HG02763 (cell line): ENCODE measurements around the gene LSM7.

ENCODE experiments used
- ATAC-seq: cut with Tn5 transposase; IDR thresholded peaks from one replicate; pipeline ENCODE4 v1.9.1; 2021; ENCODE audit warnings: mild to moderate bottlenecking, moderate library complexity; ENCODE audit not compliant: unreplicated experiment

LSM7 gene

GRCh38 chr19:2305452-2306280 lies 22.7 kb downstream of the LSM7 start:
- no peak for ATAC-seq

DNA sequence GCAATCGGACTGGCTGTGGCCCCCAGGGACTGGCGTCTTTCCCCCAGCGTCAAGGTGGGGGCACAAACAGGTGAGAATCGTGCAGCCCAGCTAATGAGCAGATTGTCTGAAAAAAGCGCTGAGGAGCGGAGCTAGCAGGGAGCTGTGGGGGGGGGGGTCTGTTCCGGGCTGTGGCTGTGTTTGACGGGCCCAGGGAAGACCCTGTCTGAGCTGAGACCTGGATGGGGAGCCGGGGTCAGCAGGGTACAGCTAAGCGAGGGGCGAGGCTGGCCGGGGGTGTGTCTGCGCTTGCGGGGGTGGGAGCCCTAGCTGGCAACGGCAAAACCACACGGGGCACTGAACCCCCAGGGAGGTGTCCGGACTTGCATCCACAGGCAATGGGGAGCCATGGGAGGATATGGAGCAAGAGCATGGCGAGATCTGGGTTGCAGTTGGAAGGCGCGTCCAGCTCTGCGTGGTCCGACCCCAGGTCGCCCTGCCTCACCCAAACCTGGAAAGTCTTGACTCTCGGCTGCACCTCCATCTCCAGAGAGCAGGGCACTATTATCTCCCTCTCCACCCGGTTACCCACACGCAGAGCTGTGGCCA lies 25.1 kb downstream of the LSM7 start:
- no peak for ATAC-seq

DNA sequence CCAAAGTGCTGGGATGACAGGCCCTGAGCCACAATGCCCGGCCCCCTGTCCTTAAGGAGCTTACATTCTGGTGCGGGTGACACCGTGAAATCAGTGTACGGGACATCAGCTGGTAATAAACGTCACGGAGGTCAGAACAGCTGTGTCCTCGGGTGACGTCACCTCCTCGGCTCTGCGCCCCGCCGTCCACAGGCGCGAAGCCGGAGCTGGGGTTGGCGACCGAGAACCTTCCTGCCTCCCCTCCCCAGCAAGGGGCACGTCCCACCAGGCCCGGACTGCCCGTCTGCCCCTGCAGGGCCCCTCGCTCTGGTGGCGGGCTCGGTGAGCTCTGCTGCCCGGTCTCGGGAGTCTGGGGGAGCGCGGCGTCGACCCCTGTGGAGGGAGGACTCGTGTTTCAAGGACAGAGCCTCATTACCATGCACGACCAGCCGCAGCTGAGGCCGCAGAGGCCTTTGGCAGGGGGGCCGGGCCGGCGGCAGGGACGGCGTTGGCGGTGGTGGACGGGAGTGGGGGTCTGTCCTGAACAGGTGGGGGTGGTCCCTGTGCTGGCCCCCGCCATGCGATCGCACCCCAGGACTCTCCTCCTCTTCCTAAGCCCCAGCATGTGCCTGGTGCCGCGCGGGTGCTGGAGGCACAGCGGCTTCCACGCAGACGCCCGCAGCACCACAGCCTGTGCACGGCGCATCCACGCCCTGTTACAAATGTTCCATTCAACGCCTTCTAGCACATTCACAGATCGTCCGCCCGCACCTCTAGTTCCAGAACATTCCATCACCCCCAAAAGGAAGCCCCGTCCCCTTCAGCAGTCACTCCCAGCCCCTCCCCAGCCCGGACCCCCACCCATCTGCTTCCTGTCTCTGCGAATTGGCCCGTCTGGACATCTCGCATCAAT lies 25.8 kb downstream of the LSM7 start:
- no peak for ATAC-seq

DNA sequence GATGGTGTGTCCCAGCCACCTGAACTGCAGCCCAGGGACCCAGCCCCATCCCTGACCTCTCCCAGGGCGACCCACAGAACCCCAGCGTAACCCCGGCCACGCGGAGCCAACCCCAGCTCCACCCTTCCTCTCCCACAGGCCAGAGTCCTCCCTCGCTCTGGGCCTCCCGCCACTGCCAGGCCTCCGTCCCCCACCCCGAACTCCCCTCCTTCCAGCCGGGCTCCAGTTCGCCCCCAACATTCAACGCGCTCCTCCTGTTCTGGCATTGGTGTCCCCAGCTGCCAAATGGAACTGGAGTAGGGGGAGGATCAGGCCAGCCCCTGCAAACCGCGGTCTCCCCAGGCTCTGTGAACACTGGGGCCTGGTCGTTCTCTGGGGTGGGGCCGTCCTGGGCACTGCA lies 27.9 kb downstream of the LSM7 start:
- no peak for ATAC-seq

DNA sequence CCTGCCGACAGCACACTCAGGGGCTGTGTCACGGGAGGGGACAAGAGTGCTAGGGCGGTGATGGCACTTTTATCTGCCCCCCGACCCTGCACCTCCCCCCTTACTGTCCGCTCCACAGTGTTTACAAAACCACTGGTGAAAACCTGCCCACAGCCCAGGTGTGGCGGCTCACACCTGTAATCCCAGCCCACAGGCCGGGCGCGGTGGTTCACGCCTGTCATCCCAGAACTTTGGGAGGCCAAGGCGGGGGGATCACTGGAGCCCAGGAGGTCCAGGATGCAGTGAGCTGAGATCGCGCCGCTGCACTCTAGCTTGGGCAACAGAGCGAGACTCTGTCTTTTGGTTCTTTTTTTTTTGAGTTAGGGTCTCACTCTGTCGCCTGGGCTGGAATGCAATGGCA lies 32.2 kb downstream of the LSM7 start:
- no peak for ATAC-seq

DNA sequence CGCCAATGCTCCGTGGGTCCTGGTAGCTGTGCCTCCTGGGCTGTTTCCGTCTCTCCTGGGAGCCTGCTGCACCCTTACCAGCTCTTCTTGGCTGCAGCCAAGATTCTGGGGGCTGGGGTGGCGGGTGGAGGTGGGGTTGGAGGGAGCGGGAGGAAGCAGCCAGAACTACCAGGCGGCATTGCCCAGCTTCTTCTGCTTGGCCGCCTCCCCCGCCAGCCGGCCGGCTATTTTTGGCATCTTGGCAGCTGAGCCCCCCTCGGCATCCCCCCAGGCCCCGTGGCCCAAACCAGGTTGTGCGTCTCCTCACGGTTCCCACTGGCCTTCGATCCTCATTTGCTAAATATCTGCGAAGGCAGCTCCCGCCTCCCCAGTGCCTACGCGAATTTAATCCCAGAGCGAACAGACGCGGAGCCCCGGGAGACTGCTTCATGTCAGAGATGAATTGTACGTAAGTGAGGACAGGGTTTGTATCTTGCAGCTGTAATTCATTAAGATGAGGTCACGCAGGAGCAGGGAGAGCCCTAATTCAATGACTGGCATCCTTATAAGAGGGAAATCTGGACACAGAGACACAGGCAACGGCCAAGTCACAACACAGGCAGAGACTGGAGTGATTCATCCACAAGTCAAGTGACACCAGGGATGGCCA lies 33.6 kb downstream of the LSM7 start:
- ATAC-seq = no peak

DNA sequence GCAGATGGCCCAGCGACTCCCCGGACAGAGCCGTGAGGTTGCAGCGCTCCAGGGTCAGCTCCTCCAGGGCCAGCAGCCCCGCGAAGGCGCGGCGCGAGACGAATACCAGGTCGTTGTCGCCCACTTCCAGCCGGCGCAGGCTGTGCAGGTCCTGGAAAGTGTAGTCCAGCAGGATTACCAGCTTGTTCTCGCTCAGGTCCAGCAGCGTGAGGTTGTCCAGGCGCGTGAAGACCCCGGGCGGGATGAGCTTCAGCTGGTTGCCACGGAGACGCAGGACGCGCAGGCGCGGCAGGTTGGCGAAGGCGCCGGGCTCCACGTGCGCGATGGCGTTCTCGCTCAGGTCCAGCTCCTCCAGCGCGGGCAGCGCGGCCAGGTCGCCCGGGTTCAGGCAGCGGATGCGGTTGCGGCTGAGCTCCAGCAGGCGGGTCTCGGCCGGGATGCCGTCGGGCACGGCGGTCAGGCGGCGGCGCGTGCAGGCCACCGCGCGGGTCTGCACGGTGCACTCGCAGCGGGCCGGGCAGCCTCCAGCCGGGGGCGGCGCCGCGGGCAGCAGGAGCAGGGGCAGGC lies 37.1 kb downstream of the LSM7 start:
- no peak for ATAC-seq

GRCh38 chr19:2290441-2291184 lies 37.8 kb downstream of the LSM7 start:
- no peak for ATAC-seq

- no peak for ATAC-seq
Measured at GRCh38 chr19:2289714-2290435, 38.5 kb downstream of the LSM7 start.

GRCh38 chr19:2288818-2289713 lies 39.3 kb downstream of the LSM7 start:
- ATAC-seq = no peak

DNA sequence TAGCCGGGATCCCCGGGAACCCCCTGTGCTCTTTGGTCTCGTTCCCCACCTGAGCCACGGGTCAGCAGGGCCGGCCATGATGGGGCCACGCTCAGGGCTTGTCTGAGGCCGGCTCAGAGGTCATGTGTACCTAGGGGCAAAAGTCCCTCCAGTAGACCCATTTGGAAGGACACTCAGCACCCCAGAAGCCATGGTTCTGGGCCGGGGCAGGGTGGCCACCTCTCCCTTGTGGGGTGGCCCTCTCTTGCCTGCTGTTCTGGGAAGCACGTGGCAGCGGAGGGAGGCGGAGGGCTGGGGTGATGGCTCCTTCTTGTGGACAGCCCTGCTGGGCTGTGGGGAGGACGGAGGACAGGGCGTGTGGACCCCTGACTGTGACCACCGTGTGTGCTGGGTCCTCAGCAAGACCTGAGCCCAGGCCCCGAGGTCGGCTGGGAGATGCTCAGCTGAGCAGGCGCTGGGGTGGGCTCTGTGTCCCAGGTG lies 40.0 kb downstream of the LSM7 start:
- ATAC-seq = no peak

DNA sequence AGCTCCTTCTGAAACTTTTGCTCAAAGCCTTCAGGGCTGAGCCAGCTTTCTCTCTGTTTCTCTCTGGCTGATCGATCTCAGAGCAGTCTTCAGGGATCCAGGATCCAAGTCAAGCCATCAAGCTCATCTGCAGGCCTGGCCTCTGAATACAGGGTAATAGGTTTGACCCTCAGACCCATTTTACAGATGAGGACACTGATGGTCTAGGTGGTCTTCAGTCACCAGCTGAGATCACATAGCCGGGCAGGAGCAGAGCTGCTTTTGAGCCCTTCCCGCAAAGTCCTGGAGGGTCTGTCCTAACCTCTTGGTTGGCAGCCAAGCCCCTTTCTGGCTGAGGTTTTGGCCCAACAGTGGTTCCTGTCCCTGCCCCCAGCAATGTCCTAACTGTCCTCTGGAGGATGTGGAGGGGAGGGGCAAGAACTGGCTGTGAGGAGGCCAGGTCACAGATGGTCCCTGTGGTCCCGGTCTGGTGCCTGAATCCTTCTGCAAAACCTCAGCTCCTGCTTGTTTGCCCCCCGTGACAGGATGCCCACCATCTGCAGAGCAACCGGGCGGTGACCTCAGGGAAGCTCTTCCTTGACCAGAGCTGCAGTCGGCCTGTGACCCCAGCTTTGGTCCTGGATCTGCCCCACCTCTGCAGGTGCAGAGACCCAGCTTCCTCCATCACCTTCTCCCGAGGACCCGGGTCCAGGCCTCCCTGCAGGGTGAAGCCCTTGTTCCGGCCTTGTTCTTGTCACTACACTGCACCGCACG lies 40.6 kb downstream of the LSM7 start:
- ATAC-seq = no peak

GRCh38 chr19:2286402-2287140 lies 41.8 kb downstream of the LSM7 start:
- ATAC-seq = no peak

- ATAC-seq = no peak
Measured at GRCh38 chr19:2283835-2284507, 44.4 kb downstream of the LSM7 start.

GRCh38 chr19:2282862-2283237 lies 45.5 kb downstream of the LSM7 start:
- no peak for ATAC-seq

DNA sequence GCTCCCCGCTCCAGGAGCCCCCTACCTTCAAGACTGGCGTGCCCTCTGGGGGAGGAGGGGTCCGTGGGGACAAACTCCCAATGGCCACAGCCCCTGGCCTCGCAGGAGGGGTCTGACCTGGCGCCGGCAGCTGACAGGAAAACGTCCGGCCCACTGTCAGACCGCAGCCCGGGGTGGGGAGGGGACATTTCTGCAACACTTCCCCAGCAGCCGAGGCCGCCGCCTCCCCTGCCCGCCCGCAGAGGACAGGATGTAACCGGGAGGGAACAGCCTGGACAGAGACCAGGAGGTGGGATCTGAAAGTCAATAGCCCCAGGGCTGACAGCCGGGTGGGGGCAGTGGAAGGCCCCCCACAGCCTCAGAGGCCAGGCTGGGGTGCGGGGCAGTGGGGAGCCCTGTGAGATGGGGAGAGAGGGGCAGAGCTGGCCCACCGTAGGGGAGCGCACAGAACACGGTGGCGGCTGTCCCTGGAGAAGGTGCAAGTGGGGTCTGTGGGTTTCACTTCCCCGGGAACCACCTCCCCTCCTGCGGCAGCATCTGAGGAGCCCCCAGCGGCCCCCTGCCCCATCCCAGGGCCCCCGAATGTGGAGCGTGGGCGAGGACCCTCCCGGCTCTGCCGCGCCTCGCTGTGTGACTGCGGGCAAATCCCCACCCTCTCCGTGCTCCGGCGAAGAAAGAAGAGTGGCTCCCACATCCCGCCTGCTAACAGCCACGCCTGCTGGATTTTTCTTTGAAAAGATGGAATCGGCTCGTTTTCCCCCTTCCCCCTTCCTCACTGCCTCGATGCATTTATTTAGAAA lies 46.1 kb downstream of the LSM7 start, which contains the start of gene PEAK3:
Gene PEAK3, minus strand, starts transcription at position 114 of the 800 bp plus-strand sequence. CDS start 1,244 bp downstream, outside the sequence.
- ATAC-seq = no peak
